Measurements from ENCODE around the gene NCAPD2. TPM values are rescaled to one million over a fixed set of nuclear protein-coding genes. Genes with fewer than 3 reads are reported as not detected.
A peak's percentile ranks its signal among the peaks of the same experiment; 100 is the strongest.

The NCAPD2 gene
- total RNA-seq, 1 experiment from 2014 or later: 94.7 TPM

GRCh38 chr12:6533923-6534694 lies 40.2 kb downstream of the NCAPD2 start, which contains the start of gene GAPDH:
Gene GAPDH, plus strand, starts transcription at chr12:6534517. Its CDS starts 316 bp downstream, at chr12:6534833.
- BruUV-seq (replicated peaks): no TSS peak
- Mint-ChIP-seq H3K4me3 (ENCODE audit: low read depth, unreplicated experiment) (peak within 1 kb of the TSS; percentile 81), H3K27ac (ENCODE audit: unreplicated experiment) (peak within 1 kb of the TSS; percentile 89), H3K36me3 (ENCODE audit: insufficient read depth, unreplicated experiment) (peaks cover 89% of the 10 kb centered on the region), H3K4me1 (ENCODE audit: low read depth, unreplicated experiment) (peaks cover 27% of the 10 kb centered on the region), H3K9me3 (ENCODE audit: low read depth, unreplicated experiment) (no peaks in the 10 kb centered on the region), H3K27me3 (ENCODE audit: unreplicated experiment) (no peaks in the 10 kb centered on the region)
- no peak for TF ChIP-seq CTCF (IDR thresholded peaks at IDR 0.05; ENCODE audit: unreplicated experiment)
- DNase-seq: peak; percentile 93
- intact Hi-C loops (cut with micrococcal nuclease; ENCODE audit: unreplicated experiment): loop anchor here (2.0 to 10.0 kb wide), 2 partner anchors 39 to 189 kb away; partner anchors contain the start of genes NCAPD2 and TNFRSF1A
- CTCF ChIA-PET: interaction anchor here (0.6 to 2.0 kb wide), 6 partner anchors 20 to 80 kb away, joined by 3 to 7 read pairs (median 4); no protein-coding TSS in a partner anchor

- Mint-ChIP-seq H3K9me3 (ENCODE audit: low read depth, unreplicated experiment) (no peaks in the 10 kb centered on the region), H3K4me3 (ENCODE audit: low read depth, unreplicated experiment) (peak overlapping the region; percentile 81), H3K27ac (ENCODE audit: unreplicated experiment) (peak overlapping the region; percentile 89), H3K27me3 (ENCODE audit: unreplicated experiment) (no peaks in the 10 kb centered on the region), H3K36me3 (ENCODE audit: insufficient read depth, unreplicated experiment) (peaks cover 92% of the 10 kb centered on the region), H3K4me1 (ENCODE audit: low read depth, unreplicated experiment) (peaks cover 29% of the 10 kb centered on the region)
- intact Hi-C loops (cut with micrococcal nuclease; ENCODE audit: unreplicated experiment): loop anchor here (10.0 kb wide), 1 partner anchor 190 kb away; the partner anchor contains the start of gene TNFRSF1A
- no peak for DNase-seq
- no TSS peak for BruUV-seq (replicated peaks)
- CTCF ChIA-PET: interaction anchor here (0.7 to 2.0 kb wide), 2 partner anchors 24 to 64 kb away, joined by 6 to 7 read pairs; no protein-coding TSS in a partner anchor
- TF ChIP-seq CTCF (IDR thresholded peaks at IDR 0.05; ENCODE audit: unreplicated experiment): no peak
Measured at GRCh38 chr12:6534695-6534944, 40.7 kb downstream of the NCAPD2 start.

GRCh38 chr12:6534945-6535696 lies 41.2 kb downstream of the NCAPD2 start:
- peak overlapping the region; percentile 89 for H3K27ac Mint-ChIP-seq (ENCODE audit: unreplicated experiment)
- intact Hi-C loops (cut with micrococcal nuclease; ENCODE audit: unreplicated experiment): loop anchor here (5.0 to 10.0 kb wide), 2 partner anchors 113 to 190 kb away; partner anchors contain the start of gene TNFRSF1A
- H3K4me3 Mint-ChIP-seq (ENCODE audit: low read depth, unreplicated experiment): peak overlapping the region; percentile 81
- BruUV-seq (replicated peaks): no TSS peak
- DNase-seq: peak; percentile 70
- peaks cover 94% of the 10 kb centered on the region for H3K36me3 Mint-ChIP-seq (ENCODE audit: insufficient read depth, unreplicated experiment)
- CTCF ChIA-PET: interaction anchor here (2.0 kb wide), 1 partner anchor 23 kb away, joined by 7 read pairs; no protein-coding TSS in a partner anchor
- peaks cover 34% of the 10 kb centered on the region for H3K4me1 Mint-ChIP-seq (ENCODE audit: low read depth, unreplicated experiment)
- TF ChIP-seq CTCF (IDR thresholded peaks at IDR 0.05; ENCODE audit: unreplicated experiment): no peak
- H3K27me3 Mint-ChIP-seq (ENCODE audit: unreplicated experiment): no peaks in the 10 kb centered on the region
- H3K9me3 Mint-ChIP-seq (ENCODE audit: low read depth, unreplicated experiment): no peaks in the 10 kb centered on the region

- TF ChIP-seq CTCF (IDR thresholded peaks at IDR 0.05; ENCODE audit: unreplicated experiment): no peak
- DNase-seq: no peak
- H3K36me3 Mint-ChIP-seq (ENCODE audit: insufficient read depth, unreplicated experiment): peaks cover 91% of the 10 kb centered on the region
- H3K27ac Mint-ChIP-seq (ENCODE audit: unreplicated experiment): peak overlapping the region; percentile 89
- no peaks in the 10 kb centered on the region for H3K27me3 Mint-ChIP-seq (ENCODE audit: unreplicated experiment)
- peak overlapping the region; percentile 81 for H3K4me3 Mint-ChIP-seq (ENCODE audit: low read depth, unreplicated experiment)
- CTCF ChIA-PET: interaction anchor here (2.0 kb wide), 1 partner anchor 23 kb away, joined by 7 read pairs; no protein-coding TSS in a partner anchor
- peaks cover 39% of the 10 kb centered on the region for H3K4me1 Mint-ChIP-seq (ENCODE audit: low read depth, unreplicated experiment)
- intact Hi-C loops (cut with micrococcal nuclease; ENCODE audit: unreplicated experiment): loop anchor here (5.0 to 10.0 kb wide), 2 partner anchors 113 to 191 kb away; partner anchors contain the start of gene TNFRSF1A
- no peaks in the 10 kb centered on the region for H3K9me3 Mint-ChIP-seq (ENCODE audit: low read depth, unreplicated experiment)
- BruUV-seq (replicated peaks): no TSS peak
Measured at GRCh38 chr12:6535697-6535946, 41.7 kb downstream of the NCAPD2 start.

Measured in Calu3 (cell line).